Fibroblast of skin of abdomen (primary cell): ENCODE measurements around the gene REX1BD.
A peak's percentile ranks its signal among the peaks of the same experiment; 100 is the strongest.
"Not testable (repeated sequence)": the region's sequence is repeated elsewhere in the genome, so short reads cannot be mapped to it uniquely, and the experiment has no call there.

Experiments
- DNase-seq: peaks from one replicate; pipeline ENCODE4 v3.0.0-alpha.2; 2013

Gene REX1BD

GRCh38 chr19:18577365-18577914 is 11.2 kb upstream of the REX1BD start:
- DNase-seq = no peak

GRCh38 chr19:18580311-18580710 is 8.3 kb upstream of the REX1BD start:
- DNase-seq = no peak

- DNase-seq = no peak
These were observed 2.3 kb upstream of the REX1BD start for GRCh38 chr19:18586306-18586705.

GRCh38 chr19:18587561-18587960 is 1.0 kb upstream of the REX1BD start:
- no peak for DNase-seq

- no peak for DNase-seq
These were observed 512 bp upstream of the REX1BD start for GRCh38 chr19:18587962-18588610.

GRCh38 chr19:18589380-18590272 is 1.0 kb downstream of the REX1BD start:
- peak; percentile 66 for DNase-seq

GRCh38 chr19:18590273-18591272 is 2.0 kb downstream of the REX1BD start:
- peak; percentile 77 for DNase-seq

- DNase-seq = peak; percentile 77
These were observed 3.3 kb downstream of the REX1BD start for GRCh38 chr19:18591735-18592385.

- DNase-seq = not testable (repeated sequence)
These were observed 4.1 kb downstream of the REX1BD start for GRCh38 chr19:18592732-18593131.

GRCh38 chr19:18593367-18594095 is 4.9 kb downstream of the REX1BD start:
- no peak for DNase-seq

GRCh38 chr19:18594096-18594823 is 5.7 kb downstream of the REX1BD start:
- peak; percentile 70 for DNase-seq

- no peak for DNase-seq
These were observed 6.3 kb downstream of the REX1BD start for GRCh38 chr19:18594824-18595373.

GRCh38 chr19:18595475-18595874 is 6.9 kb downstream of the REX1BD start:
- no peak for DNase-seq

GRCh38 chr19:18596752-18597157 is 8.2 kb downstream of the REX1BD start:
- no peak for DNase-seq

- no peak for DNase-seq
These were observed 9.4 kb downstream of the REX1BD start for GRCh38 chr19:18597809-18598660.

GRCh38 chr19:18599485-18599884 is 10.9 kb downstream of the REX1BD start:
- DNase-seq = no peak

- not testable (repeated sequence) for DNase-seq
These were observed 12.2 kb downstream of the REX1BD start for GRCh38 chr19:18600692-18601397.

GRCh38 chr19:18601875-18602274 is 13.3 kb downstream of the REX1BD start:
- no peak for DNase-seq
